Central memory CD8-positive, alpha-beta T cell (primary cell): Measurements from ENCODE around the gene LAMA5.

Source experiments
- ATAC-seq: fragments of 150-1000 bp; cut with Tn5 transposase; replicated peaks from 2 replicates; pipeline ENCODE4 v1.10.0; 2022; ENCODE audit warnings: mild to moderate bottlenecking, moderate FRiP score, moderate number of reproducible peaks; ENCODE audit not compliant: poor library complexity, severe bottlenecking; ENCODE audit errors: extremely low read depth
- DNase-seq, 2 donors: peaks; one replicate each; pipeline ENCODE4 v3.0.0; 2021; ENCODE audit warnings: low spot score in 2 of 2
- H3K27ac Mint-ChIP-seq: one replicate; pipeline ENCODE4 v1.8.0; 2022; ENCODE audit warnings: low read depth, mild to moderate bottlenecking, moderate library complexity, mixed read lengths
- H3K27me3 Mint-ChIP-seq: one replicate; pipeline ENCODE4 v1.8.0; 2022; ENCODE audit warnings: mixed read lengths
- H3K36me3 Mint-ChIP-seq: one replicate; pipeline ENCODE4 v1.8.0; 2022; ENCODE audit warnings: mild to moderate bottlenecking, moderate library complexity, mixed read lengths; ENCODE audit not compliant: insufficient read depth
- H3K4me1 Mint-ChIP-seq: one replicate; pipeline ENCODE4 v1.8.0; 2022; ENCODE audit warnings: mixed read lengths
- H3K4me3 Mint-ChIP-seq: one replicate; pipeline ENCODE4 v1.8.0; 2022; ENCODE audit warnings: mild to moderate bottlenecking, moderate library complexity, mixed read lengths
- H3K9me3 Mint-ChIP-seq: one replicate; pipeline ENCODE4 v1.8.0; 2022; ENCODE audit warnings: mixed read lengths

The LAMA5 gene

DNA sequence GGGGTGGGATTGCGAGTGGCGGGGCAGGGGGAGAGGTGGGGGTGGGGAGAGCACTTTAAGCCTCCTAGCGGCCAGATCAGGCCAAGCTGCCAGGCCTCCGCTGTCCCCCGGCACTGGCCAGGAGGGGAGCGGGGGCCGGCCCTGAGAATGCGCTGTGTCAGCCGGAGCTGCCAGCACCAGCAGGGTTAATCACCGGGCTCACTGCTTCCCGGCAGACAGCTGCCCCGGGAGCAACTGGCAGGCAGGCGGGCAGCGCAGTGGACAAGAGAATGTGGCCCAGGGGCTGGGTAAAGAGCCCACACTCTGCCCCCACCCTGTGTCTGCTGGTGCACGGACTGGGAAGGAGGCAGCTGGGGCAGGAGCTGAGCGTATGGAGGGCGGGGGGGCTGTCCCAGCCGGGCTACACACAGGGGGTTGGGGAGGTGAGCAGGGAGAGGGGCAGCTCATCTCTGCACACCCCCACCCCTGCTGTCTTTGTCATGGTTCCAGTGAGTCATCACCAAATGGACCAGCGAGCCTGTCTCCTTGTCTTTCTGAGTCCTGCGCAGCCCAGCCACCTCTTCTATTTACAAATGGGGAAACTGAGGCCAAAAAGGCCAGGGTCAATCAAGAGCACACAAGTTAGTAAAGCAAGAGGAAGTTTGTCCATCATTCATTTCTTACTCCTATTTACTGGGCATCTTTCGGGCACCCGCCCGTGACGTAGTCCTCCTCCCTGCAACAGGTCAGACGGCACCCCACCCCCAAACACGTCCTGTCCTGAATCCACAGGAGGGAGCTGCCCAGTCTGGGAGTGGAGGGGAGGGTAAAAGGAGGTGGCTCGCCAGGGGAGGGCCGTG is 2.1 kb upstream of the LAMA5 start:
- H3K9me3 Mint-ChIP-seq, result no peaks in the 10 kb centered on the region
- peaks cover 2% of the 10 kb centered on the region for H3K36me3 Mint-ChIP-seq
- DNase-seq (no peak), ATAC-seq (no peak)
- H3K4me1 Mint-ChIP-seq, result no peaks in the 10 kb centered on the region
- H3K27me3 Mint-ChIP-seq, result peaks cover 56% of the 10 kb centered on the region
- H3K27ac Mint-ChIP-seq, result no peak overlapping the region
- peak overlapping the region; percentile 48 for H3K4me3 Mint-ChIP-seq

GRCh38 chr20:62368392-62368975 is 1.4 kb upstream of the LAMA5 start:
- ATAC-seq (no peak), DNase-seq (no peak)
- no peak overlapping the region for H3K27ac Mint-ChIP-seq
- peaks cover 2% of the 10 kb centered on the region for H3K36me3 Mint-ChIP-seq
- peaks cover 63% of the 10 kb centered on the region for H3K27me3 Mint-ChIP-seq
- no peaks in the 10 kb centered on the region for H3K9me3 Mint-ChIP-seq
- H3K4me1 Mint-ChIP-seq, result no peaks in the 10 kb centered on the region
- peak overlapping the region; percentile 80 for H3K4me3 Mint-ChIP-seq

DNA sequence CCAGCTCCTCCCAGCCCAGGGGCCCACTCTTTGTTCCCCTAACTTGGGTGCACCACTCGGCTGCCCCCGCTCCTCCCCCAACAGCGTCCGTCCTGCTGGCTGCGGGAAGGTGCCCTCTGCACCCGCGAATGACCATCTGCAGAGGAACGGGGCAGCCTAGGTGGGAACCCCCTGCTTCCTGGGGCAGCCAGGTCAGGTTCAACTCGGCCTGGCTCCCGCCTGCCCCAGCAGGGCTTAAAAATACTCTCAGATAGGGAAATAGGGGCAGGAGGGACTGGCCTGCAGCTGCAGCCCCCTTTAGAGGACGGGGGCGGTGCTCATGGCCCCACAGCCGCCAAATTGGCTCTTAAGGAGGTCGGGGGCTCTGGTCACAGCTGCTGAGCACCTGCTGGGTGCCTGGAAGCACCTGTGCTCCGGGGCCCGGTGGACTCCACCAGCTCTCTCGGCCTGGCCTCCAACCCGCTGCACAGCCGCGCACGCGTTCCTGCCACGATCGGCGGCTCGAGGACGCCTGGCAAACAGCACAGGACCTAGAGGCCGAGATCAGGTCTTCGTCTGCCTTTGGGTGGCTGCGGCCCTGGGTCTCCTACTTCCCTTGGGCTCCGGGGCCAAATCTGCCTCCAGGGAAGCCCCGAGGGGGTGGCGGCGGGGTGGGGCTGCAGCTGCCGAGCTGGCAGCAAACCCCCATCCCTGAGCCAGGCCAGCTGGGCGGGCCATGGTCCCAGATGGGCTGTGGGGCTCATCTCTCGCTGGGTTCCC is 700 bp upstream of the LAMA5 start:
- no peak overlapping the region for H3K27ac Mint-ChIP-seq
- DNase-seq (no peak), ATAC-seq (peak; percentile 16)
- H3K9me3 Mint-ChIP-seq, result no peaks in the 10 kb centered on the region
- H3K4me1 Mint-ChIP-seq, result no peaks in the 10 kb centered on the region
- peak overlapping the region; percentile 80 for H3K4me3 Mint-ChIP-seq
- peaks cover 2% of the 10 kb centered on the region for H3K36me3 Mint-ChIP-seq
- H3K27me3 Mint-ChIP-seq, result peaks cover 64% of the 10 kb centered on the region

GRCh38 chr20:62366370-62367135 is 559 bp downstream of the LAMA5 start:
- ATAC-seq, result peak; percentile 11
- H3K27me3 Mint-ChIP-seq, result peaks cover 60% of the 10 kb centered on the region
- peaks cover 2% of the 10 kb centered on the region for H3K36me3 Mint-ChIP-seq
- H3K4me1 Mint-ChIP-seq, result no peaks in the 10 kb centered on the region
- H3K4me3 Mint-ChIP-seq, result no peak overlapping the region
- H3K27ac Mint-ChIP-seq, result no peak overlapping the region
- DNase-seq, result no peak
- H3K9me3 Mint-ChIP-seq, result no peaks in the 10 kb centered on the region

GRCh38 chr20:62365814-62366369 is 1.2 kb downstream of the LAMA5 start:
- H3K4me1 Mint-ChIP-seq, result no peaks in the 10 kb centered on the region
- peak overlapping the region; percentile 23 for H3K4me3 Mint-ChIP-seq
- H3K9me3 Mint-ChIP-seq, result no peaks in the 10 kb centered on the region
- H3K27ac Mint-ChIP-seq, result no peak overlapping the region
- DNase-seq (no peak), ATAC-seq (no peak)
- H3K27me3 Mint-ChIP-seq, result peaks cover 60% of the 10 kb centered on the region
- H3K36me3 Mint-ChIP-seq, result peaks cover 2% of the 10 kb centered on the region

DNA sequence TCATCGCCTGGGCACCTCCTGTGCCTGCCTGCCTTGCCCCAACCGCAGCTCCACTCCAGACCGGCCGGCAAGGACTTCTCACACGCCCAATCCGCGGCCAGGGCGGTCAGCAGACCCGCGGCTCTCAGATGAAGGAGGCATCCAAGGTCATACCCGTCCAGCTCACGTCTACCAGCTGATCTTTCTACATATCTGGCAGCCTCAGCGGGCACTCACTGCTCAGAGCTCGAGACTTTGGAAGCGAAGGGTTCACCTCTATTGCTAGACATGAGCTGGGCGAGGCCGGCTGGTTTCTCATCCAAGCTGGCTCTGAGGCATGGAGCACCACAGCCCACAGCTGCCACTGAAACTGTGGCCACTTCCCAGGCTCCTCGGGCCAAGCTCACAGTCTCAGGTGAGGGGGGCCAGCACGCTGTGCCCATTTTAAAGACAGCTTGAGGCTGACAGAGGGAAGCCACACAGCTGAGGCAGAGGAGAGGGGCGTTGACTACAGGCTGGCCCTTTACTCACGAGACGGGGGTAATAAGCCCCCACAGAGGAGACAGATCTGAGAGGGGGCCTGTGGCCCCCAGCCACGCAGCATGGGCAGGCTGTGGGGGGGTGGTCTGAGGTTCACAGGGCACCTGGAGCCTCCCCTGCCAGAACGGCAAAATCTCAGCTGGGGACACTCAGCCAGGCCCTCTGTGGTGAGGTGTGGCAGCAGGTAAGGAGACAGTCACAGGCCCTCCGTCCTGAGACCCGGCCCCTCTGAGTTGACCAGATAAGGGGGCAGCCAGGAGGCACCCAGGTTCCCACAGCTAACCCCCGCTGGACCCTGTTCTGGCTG is 2.0 kb downstream of the LAMA5 start:
- no peak overlapping the region for H3K27ac Mint-ChIP-seq
- no peak for DNase-seq

DNA sequence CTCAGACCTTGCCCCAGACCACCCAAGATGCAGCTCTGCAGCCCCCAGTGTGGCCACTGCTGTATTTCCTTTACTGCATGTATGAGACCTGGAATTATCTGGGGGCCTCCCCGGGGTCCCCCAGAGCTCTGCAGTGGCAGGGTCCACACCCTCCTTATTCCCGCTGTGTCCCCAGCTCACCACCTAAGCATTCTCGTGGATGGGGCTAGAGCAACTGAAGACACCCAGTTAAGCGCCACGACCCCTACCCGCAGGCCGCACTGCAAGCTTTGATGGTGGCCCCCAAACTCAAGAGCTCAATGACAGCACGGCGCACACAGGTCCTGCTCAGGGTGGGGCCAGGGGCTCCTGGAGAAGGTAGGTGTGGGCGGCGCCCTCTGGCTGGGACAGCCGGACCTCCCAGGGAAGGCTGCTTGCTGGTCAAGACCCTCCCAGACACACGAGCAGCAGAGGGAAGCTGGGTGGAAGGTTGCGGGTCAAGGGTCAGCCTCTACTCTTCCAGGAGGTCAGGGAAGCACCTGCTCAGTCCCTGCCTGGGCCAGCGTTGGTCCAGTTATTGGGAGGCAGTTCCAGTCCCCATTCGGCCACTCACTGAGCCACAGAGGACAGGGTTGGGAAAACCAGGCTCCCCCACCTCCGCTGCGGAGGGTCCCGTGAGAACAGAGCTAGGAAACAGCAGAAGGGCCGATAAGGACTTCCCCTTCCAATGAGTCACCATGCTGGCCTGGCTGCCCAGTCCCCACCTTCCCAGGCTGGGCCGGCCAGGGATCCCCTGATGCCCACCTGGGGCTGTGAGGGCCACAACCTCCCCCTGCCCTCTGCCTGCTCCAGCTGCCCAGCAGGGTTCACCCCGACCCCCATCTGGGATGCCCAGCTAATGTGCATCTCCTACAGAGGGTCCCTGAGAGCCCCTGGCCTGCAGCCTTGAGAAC is 2.9 kb downstream of the LAMA5 start:
- ATAC-seq, result no peak
- peaks cover 54% of the 10 kb centered on the region for H3K27me3 Mint-ChIP-seq
- no peak for DNase-seq
- H3K4me3 Mint-ChIP-seq, result no peak overlapping the region
- H3K9me3 Mint-ChIP-seq, result no peaks in the 10 kb centered on the region
- H3K27ac Mint-ChIP-seq, result no peak overlapping the region
- H3K4me1 Mint-ChIP-seq, result no peaks in the 10 kb centered on the region
- peaks cover 2% of the 10 kb centered on the region for H3K36me3 Mint-ChIP-seq

More for the DNA sequence above, 2.0 kb downstream of the LAMA5 start:
- no peak for ATAC-seq
- Mint-ChIP-seq H3K9me3 (no peaks in the 10 kb centered on the region), H3K27me3 (peaks cover 60% of the 10 kb centered on the region), H3K4me1 (no peaks in the 10 kb centered on the region), H3K4me3 (peak overlapping the region; percentile 23), H3K36me3 (peaks cover 2% of the 10 kb centered on the region)

- H3K36me3 Mint-ChIP-seq, result peaks cover 2% of the 10 kb centered on the region
Measured at GRCh38 chr20:62362991-62363919, 3.9 kb downstream of the LAMA5 start.

GRCh38 chr20:62362590-62362940 is 4.5 kb downstream of the LAMA5 start:
- no peak for DNase-seq
- ATAC-seq, result no peak
- Mint-ChIP-seq H3K27ac (no peak overlapping the region), H3K36me3 (peaks cover under 1% of the 10 kb centered on the region), H3K27me3 (peaks cover 38% of the 10 kb centered on the region), H3K4me1 (no peaks in the 10 kb centered on the region), H3K4me3 (no peak overlapping the region), H3K9me3 (no peaks in the 10 kb centered on the region)

More at GRCh38 chr20:62362991-62363919, 3.9 kb downstream of the LAMA5 start:
- Mint-ChIP-seq H3K4me1 (no peaks in the 10 kb centered on the region), H3K27me3 (peaks cover 44% of the 10 kb centered on the region), H3K27ac (no peak overlapping the region), H3K9me3 (no peaks in the 10 kb centered on the region), H3K4me3 (no peak overlapping the region)
- no peak for DNase-seq
- no peak for ATAC-seq
